ENCODE data around the gene LMBR1.

Gene LMBR1

GRCh38 chr7:156676263-156676662 lies 216.7 kb downstream of the LMBR1 start:
- no peak for DNase-seq (ENCODE audit: low read depth)
- no peaks in the 10 kb centered on the region for H3K9me3 ChIP-seq (ENCODE audit: control insufficient read depth, low read length)
- no peak overlapping the region for H3K4me3 ChIP-seq (ENCODE audit: low read length)
- H3K4me1 ChIP-seq (ENCODE audit: control insufficient read depth, insufficient read depth, low read length) = no peaks in the 10 kb centered on the region
- H3K27me3 ChIP-seq (replicated peaks; ENCODE audit: control insufficient read depth, insufficient read depth, low read length) = no peaks in the 10 kb centered on the region
- H3K9ac ChIP-seq (ENCODE audit: low read length) = no peak overlapping the region
- peaks cover 26% of the 10 kb centered on the region for H3K36me3 ChIP-seq (ENCODE audit: control insufficient read depth, insufficient read depth, low read length, severe bottlenecking)

- Histone ChIP-seq H3K4me1 (ENCODE audit: control insufficient read depth, insufficient read depth, low read length) (no peaks in the 10 kb centered on the region), H3K9ac (ENCODE audit: low read length) (no peak overlapping the region), H3K36me3 (ENCODE audit: control insufficient read depth, insufficient read depth, low read length, severe bottlenecking) (peaks cover 24% of the 10 kb centered on the region), H3K27me3 (replicated peaks; ENCODE audit: control insufficient read depth, insufficient read depth, low read length) (no peaks in the 10 kb centered on the region), H3K4me3 (ENCODE audit: low read length) (no peak overlapping the region), H3K9me3 (ENCODE audit: control insufficient read depth, low read length) (no peaks in the 10 kb centered on the region)
- no peak for DNase-seq (ENCODE audit: low read depth)
These were observed 217.3 kb downstream of the LMBR1 start for GRCh38 chr7:156675721-156676120.

GRCh38 chr7:156673902-156674301 lies 219.1 kb downstream of the LMBR1 start:
- no peaks in the 10 kb centered on the region for H3K27me3 ChIP-seq (replicated peaks; ENCODE audit: control insufficient read depth, insufficient read depth, low read length)
- H3K4me3 ChIP-seq (ENCODE audit: low read length) = no peak overlapping the region
- DNase-seq (ENCODE audit: low read depth) = no peak
- no peaks in the 10 kb centered on the region for H3K4me1 ChIP-seq (ENCODE audit: control insufficient read depth, insufficient read depth, low read length)
- H3K9ac ChIP-seq (ENCODE audit: low read length) = no peak overlapping the region
- H3K9me3 ChIP-seq (ENCODE audit: control insufficient read depth, low read length) = no peaks in the 10 kb centered on the region
- H3K36me3 ChIP-seq (ENCODE audit: control insufficient read depth, insufficient read depth, low read length, severe bottlenecking) = peaks cover 18% of the 10 kb centered on the region

GRCh38 chr7:156673454-156673853 lies 219.5 kb downstream of the LMBR1 start:
- Histone ChIP-seq H3K9ac (ENCODE audit: low read length) (no peak overlapping the region), H3K9me3 (ENCODE audit: control insufficient read depth, low read length) (no peaks in the 10 kb centered on the region), H3K4me1 (ENCODE audit: control insufficient read depth, insufficient read depth, low read length) (no peaks in the 10 kb centered on the region), H3K4me3 (ENCODE audit: low read length) (no peak overlapping the region), H3K27me3 (replicated peaks; ENCODE audit: control insufficient read depth, insufficient read depth, low read length) (no peaks in the 10 kb centered on the region), H3K36me3 (ENCODE audit: control insufficient read depth, insufficient read depth, low read length, severe bottlenecking) (peaks cover 15% of the 10 kb centered on the region)
- no peak for DNase-seq (ENCODE audit: low read depth)

GRCh38 chr7:156669035-156669828 lies 223.8 kb downstream of the LMBR1 start:
- Histone ChIP-seq H3K36me3 (ENCODE audit: control insufficient read depth, insufficient read depth, low read length, severe bottlenecking) (no peaks in the 10 kb centered on the region), H3K27me3 (replicated peaks; ENCODE audit: control insufficient read depth, insufficient read depth, low read length) (no peaks in the 10 kb centered on the region), H3K4me1 (ENCODE audit: control insufficient read depth, insufficient read depth, low read length) (no peaks in the 10 kb centered on the region), H3K9ac (ENCODE audit: low read length) (no peak overlapping the region), H3K9me3 (ENCODE audit: control insufficient read depth, low read length) (no peaks in the 10 kb centered on the region), H3K4me3 (ENCODE audit: low read length) (no peak overlapping the region)
- DNase-seq (ENCODE audit: low read depth) = no peak

GRCh38 chr7:156668130-156668741 lies 224.7 kb downstream of the LMBR1 start:
- DNase-seq (ENCODE audit: low read depth) = no peak

GRCh38 chr7:156667110-156667426 lies 225.9 kb downstream of the LMBR1 start:
- Histone ChIP-seq H3K9me3 (ENCODE audit: control insufficient read depth, low read length) (no peaks in the 10 kb centered on the region), H3K4me1 (ENCODE audit: control insufficient read depth, insufficient read depth, low read length) (peaks cover 6% of the 10 kb centered on the region), H3K36me3 (ENCODE audit: control insufficient read depth, insufficient read depth, low read length, severe bottlenecking) (no peaks in the 10 kb centered on the region), H3K4me3 (ENCODE audit: low read length) (no peak overlapping the region), H3K9ac (ENCODE audit: low read length) (no peak overlapping the region), H3K27me3 (replicated peaks; ENCODE audit: control insufficient read depth, insufficient read depth, low read length) (no peaks in the 10 kb centered on the region)
- no peak for DNase-seq (ENCODE audit: low read depth)

More at GRCh38 chr7:156668130-156668741, 224.7 kb downstream of the LMBR1 start:
- H3K4me1 ChIP-seq (ENCODE audit: control insufficient read depth, insufficient read depth, low read length) = peaks cover 6% of the 10 kb centered on the region
- no peaks in the 10 kb centered on the region for H3K27me3 ChIP-seq (replicated peaks; ENCODE audit: control insufficient read depth, insufficient read depth, low read length)
- H3K36me3 ChIP-seq (ENCODE audit: control insufficient read depth, insufficient read depth, low read length, severe bottlenecking) = no peaks in the 10 kb centered on the region
- H3K9me3 ChIP-seq (ENCODE audit: control insufficient read depth, low read length) = no peaks in the 10 kb centered on the region
- no peak overlapping the region for H3K9ac ChIP-seq (ENCODE audit: low read length)
- H3K4me3 ChIP-seq (ENCODE audit: low read length) = no peak overlapping the region

GRCh38 chr7:156666368-156667109 lies 226.4 kb downstream of the LMBR1 start:
- no peak for DNase-seq (ENCODE audit: low read depth)
- Histone ChIP-seq H3K9me3 (ENCODE audit: control insufficient read depth, low read length) (no peaks in the 10 kb centered on the region), H3K27me3 (replicated peaks; ENCODE audit: control insufficient read depth, insufficient read depth, low read length) (no peaks in the 10 kb centered on the region), H3K36me3 (ENCODE audit: control insufficient read depth, insufficient read depth, low read length, severe bottlenecking) (no peaks in the 10 kb centered on the region), H3K4me3 (ENCODE audit: low read length) (no peak overlapping the region), H3K9ac (ENCODE audit: low read length) (no peak overlapping the region), H3K4me1 (ENCODE audit: control insufficient read depth, insufficient read depth, low read length) (peaks cover 6% of the 10 kb centered on the region)

GRCh38 chr7:156665101-156665500 lies 227.9 kb downstream of the LMBR1 start:
- Histone ChIP-seq H3K4me1 (ENCODE audit: control insufficient read depth, insufficient read depth, low read length) (peaks cover 6% of the 10 kb centered on the region), H3K9me3 (ENCODE audit: control insufficient read depth, low read length) (no peaks in the 10 kb centered on the region), H3K4me3 (ENCODE audit: low read length) (no peak overlapping the region), H3K36me3 (ENCODE audit: control insufficient read depth, insufficient read depth, low read length, severe bottlenecking) (no peaks in the 10 kb centered on the region), H3K27me3 (replicated peaks; ENCODE audit: control insufficient read depth, insufficient read depth, low read length) (no peaks in the 10 kb centered on the region), H3K9ac (ENCODE audit: low read length) (no peak overlapping the region)
- no peak for DNase-seq (ENCODE audit: low read depth)

GRCh38 chr7:156662277-156662676 lies 230.7 kb downstream of the LMBR1 start:
- H3K9ac ChIP-seq (ENCODE audit: low read length) = no peak overlapping the region
- H3K4me3 ChIP-seq (ENCODE audit: low read length) = no peak overlapping the region
- no peak for DNase-seq (ENCODE audit: low read depth)
- no peaks in the 10 kb centered on the region for H3K27me3 ChIP-seq (replicated peaks; ENCODE audit: control insufficient read depth, insufficient read depth, low read length)
- no peaks in the 10 kb centered on the region for H3K9me3 ChIP-seq (ENCODE audit: control insufficient read depth, low read length)
- H3K4me1 ChIP-seq (ENCODE audit: control insufficient read depth, insufficient read depth, low read length) = peaks cover 6% of the 10 kb centered on the region
- H3K36me3 ChIP-seq (ENCODE audit: control insufficient read depth, insufficient read depth, low read length, severe bottlenecking) = no peaks in the 10 kb centered on the region

GRCh38 chr7:156661637-156662036 lies 231.3 kb downstream of the LMBR1 start:
- Histone ChIP-seq H3K4me1 (ENCODE audit: control insufficient read depth, insufficient read depth, low read length) (peaks cover 6% of the 10 kb centered on the region), H3K9me3 (ENCODE audit: control insufficient read depth, low read length) (no peaks in the 10 kb centered on the region), H3K36me3 (ENCODE audit: control insufficient read depth, insufficient read depth, low read length, severe bottlenecking) (no peaks in the 10 kb centered on the region), H3K27me3 (replicated peaks; ENCODE audit: control insufficient read depth, insufficient read depth, low read length) (no peaks in the 10 kb centered on the region), H3K4me3 (ENCODE audit: low read length) (no peak overlapping the region), H3K9ac (ENCODE audit: low read length) (no peak overlapping the region)
- no peak for DNase-seq (ENCODE audit: low read depth)
